AG04450 (cell line): ENCODE data around the gene MYPN. TPM values are rescaled to one million over a fixed set of nuclear protein-coding genes. Genes with fewer than 3 reads are reported as not detected.

Source experiments
- CTCF ChIA-PET: fragments of 300-600, 350-600 bp; formaldehyde crosslinking; extraction: SDS; loops from one replicate; lab custom pipeline; 2022; ENCODE audit warnings: antibody characterized with exemption, inconsistent platforms; lab: Charles Lee
- POLR2A ChIA-PET: fragments of 350-600 bp; formaldehyde crosslinking; extraction: SDS; loops from one replicate; lab custom pipeline; 2021; ENCODE audit warnings: antibody characterized with exemption, inconsistent platforms; lab: Yijun Ruan, JAX
- DNase-seq: peaks from one replicate; pipeline ENCODE4 v3.0.0-alpha.2; 2011; ENCODE audit warnings: low read depth, low spot score
- H3K27ac ChIP-seq: one replicate; pipeline ENCODE4 v1.5.1; 2012; ENCODE audit warnings: low read depth, low read length, control low read depth
- H3K27me3 ChIP-seq: one replicate; pipeline ENCODE4 v1.6.0; 2012; ENCODE audit warnings: low read length; ENCODE audit not compliant: control insufficient read depth, insufficient read depth
- H3K4me3 ChIP-seq: 2 replicates; pipeline ENCODE4 v1.5.1; 2011; ENCODE audit warnings: mild to moderate bottlenecking, low read depth, low read length, control low read depth
- H3K9me3 ChIP-seq: 2 replicates; pipeline ENCODE4 v1.5.1; 2012; ENCODE audit warnings: low read length; ENCODE audit not compliant: control insufficient read depth, insufficient read depth
- polyA plus RNA-seq: library from polyadenylated mRNA; depleted of rRNA; stranded (reverse); fragments of >200 nt; gene quantifications from 2 replicates; pipeline ENCODE4 v1.2.3, GENCODE V29; 2011
- TF ChIP-seq, protein P1 (sequence below): IDR thresholded peaks from 2 replicates; pipeline ENCODE4 v1.5.1; 2011; ENCODE audit warnings: low read depth, low read length, control low read depth, inconsistent platforms

The MYPN gene
- polyA plus RNA-seq, 1 experiment: 2.9 TPM

DNA sequence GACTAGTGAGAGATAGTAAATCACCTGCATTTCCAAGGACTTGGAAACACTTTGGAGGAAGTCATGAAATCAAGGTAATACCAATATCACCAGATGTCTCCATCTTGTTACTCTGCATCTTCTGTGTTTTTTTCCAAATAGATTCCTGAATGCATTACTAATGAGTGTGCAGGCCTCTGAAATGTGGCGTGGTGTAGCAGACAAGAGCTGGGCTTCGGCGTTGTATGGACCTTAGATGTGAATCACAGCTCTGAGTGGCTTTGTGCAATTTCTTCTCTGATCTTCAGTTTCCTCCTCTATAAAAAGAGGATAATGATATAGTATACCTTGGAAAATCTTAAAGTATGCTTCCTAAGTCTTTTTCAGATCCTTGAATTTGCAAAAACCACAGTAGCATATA lies 9.6 kb upstream of the MYPN start:
- ChIA-PET CTCF (interaction anchor here (0.8 to 2.2 kb wide), 3 partner anchors 17 to 203 kb away, joined by 5 to 6 read pairs (median 6); no protein-coding TSS in a partner anchor), POLR2A (no interaction called here)
- H3K4me3 ChIP-seq: no peak overlapping the region

DNA sequence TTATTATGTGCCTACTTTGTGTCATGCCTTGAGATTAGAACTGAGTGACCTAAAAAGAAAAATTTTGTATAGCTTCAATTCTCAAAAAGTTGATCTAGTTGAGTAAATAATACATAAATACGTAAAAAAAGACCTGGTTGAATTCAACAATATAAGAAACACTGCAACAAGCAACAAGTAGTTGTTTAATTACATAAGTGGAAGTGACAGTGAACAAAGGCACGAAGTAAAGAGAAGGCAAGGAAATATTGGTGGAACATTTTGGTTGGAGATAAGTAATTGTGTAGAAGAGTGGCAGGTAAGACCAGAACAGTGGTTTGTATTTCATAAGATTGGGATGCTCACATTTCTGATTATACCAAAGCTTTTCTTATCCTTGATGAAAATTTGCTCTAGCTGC lies 8.2 kb upstream of the MYPN start:
- no peak for DNase-seq
- CTCF ChIA-PET: interaction anchor here (2.2 to 2.3 kb wide), 2 partner anchors 55 to 201 kb away, joined by 6 to 10 read pairs; no protein-coding TSS in a partner anchor
- POLR2A ChIA-PET: no interaction called here

More for the DNA sequence above, 9.6 kb upstream of the MYPN start:
- Histone ChIP-seq H3K27me3 (no peaks in the 10 kb centered on the region), H3K9me3 (no peaks in the 10 kb centered on the region), H3K27ac (peak overlapping the region; percentile 59)
- no peak for DNase-seq
- TF ChIP-seq, protein P1, sequence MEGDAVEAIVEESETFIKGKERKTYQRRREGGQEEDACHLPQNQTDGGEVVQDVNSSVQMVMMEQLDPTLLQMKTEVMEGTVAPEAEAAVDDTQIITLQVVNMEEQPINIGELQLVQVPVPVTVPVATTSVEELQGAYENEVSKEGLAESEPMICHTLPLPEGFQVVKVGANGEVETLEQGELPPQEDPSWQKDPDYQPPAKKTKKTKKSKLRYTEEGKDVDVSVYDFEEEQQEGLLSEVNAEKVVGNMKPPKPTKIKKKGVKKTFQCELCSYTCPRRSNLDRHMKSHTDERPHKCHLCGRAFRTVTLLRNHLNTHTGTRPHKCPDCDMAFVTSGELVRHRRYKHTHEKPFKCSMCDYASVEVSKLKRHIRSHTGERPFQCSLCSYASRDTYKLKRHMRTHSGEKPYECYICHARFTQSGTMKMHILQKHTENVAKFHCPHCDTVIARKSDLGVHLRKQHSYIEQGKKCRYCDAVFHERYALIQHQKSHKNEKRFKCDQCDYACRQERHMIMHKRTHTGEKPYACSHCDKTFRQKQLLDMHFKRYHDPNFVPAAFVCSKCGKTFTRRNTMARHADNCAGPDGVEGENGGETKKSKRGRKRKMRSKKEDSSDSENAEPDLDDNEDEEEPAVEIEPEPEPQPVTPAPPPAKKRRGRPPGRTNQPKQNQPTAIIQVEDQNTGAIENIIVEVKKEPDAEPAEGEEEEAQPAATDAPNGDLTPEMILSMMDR: no peak

DNA sequence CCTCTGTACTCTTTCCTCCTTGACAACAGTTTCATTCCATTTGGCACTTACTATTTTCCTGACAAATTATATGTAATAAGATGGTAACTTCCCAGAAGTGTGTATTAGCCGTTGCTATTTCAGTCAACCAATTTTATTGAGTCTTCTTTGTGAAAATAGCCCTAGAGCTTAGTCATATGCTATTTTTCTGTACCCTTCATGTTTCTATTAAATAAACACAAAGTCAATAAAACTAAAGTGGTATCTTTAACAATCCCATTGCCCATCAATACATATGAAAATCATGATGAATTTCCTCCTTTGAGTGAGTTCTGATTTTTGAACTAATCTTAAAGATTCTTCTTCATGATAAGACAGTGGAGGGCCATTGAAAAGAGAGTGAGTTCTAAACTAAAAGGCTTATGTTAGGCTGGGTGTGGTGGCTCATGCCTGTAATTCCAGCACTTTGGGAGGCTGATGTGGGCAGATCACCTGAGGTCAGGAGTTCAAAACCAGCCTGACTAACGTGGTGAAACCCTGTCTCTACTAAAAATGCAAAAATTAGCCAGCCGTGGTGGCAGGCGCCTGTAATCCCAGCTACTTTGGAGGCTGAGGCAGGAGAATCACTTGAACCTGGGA lies 5.9 kb upstream of the MYPN start:
- CTCF ChIA-PET: interaction anchor here (1.2 kb wide), 1 partner anchor 53 kb away, joined by 6 read pairs; no protein-coding TSS in a partner anchor
- no peak for DNase-seq
- no peaks in the 10 kb centered on the region for H3K9me3 ChIP-seq
- H3K27ac ChIP-seq: no peak overlapping the region
- no peaks in the 10 kb centered on the region for H3K27me3 ChIP-seq
- TF ChIP-seq, protein P1: no peak
- POLR2A ChIA-PET: no interaction called here
- no peak overlapping the region for H3K4me3 ChIP-seq

More for the DNA sequence above, 8.2 kb upstream of the MYPN start:
- H3K9me3 ChIP-seq: no peaks in the 10 kb centered on the region
- H3K27ac ChIP-seq: no peak overlapping the region
- no peaks in the 10 kb centered on the region for H3K27me3 ChIP-seq
- no peak overlapping the region for H3K4me3 ChIP-seq
- TF ChIP-seq, protein P1: no peak

DNA sequence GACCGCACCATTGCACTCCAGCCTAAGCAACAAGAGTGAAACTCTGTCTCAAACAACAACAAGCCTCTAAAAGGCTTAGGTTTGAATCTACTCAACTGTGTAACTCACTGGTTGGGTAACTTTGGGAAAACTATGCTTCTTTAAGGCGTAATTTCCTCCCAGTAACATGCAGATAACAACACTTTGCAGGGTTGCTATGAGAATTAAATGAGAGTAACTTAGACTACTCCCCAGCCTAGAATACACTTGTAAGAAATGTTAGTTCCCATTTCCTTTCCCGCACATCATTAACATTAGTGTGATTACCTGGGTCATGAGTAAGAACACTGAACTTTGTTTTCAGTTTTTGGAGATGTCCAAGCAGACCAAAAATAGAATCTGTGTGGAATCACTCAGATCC lies 5.4 kb upstream of the MYPN start:
- Histone ChIP-seq H3K27ac (no peak overlapping the region), H3K27me3 (no peaks in the 10 kb centered on the region), H3K9me3 (no peaks in the 10 kb centered on the region), H3K4me3 (no peak overlapping the region)
- ChIA-PET CTCF (interaction anchor here (1.2 kb wide), 1 partner anchor 52 kb away, joined by 6 read pairs; no protein-coding TSS in a partner anchor), POLR2A (no interaction called here)
- no peak for DNase-seq
- TF ChIP-seq, protein P1: no peak

DNA sequence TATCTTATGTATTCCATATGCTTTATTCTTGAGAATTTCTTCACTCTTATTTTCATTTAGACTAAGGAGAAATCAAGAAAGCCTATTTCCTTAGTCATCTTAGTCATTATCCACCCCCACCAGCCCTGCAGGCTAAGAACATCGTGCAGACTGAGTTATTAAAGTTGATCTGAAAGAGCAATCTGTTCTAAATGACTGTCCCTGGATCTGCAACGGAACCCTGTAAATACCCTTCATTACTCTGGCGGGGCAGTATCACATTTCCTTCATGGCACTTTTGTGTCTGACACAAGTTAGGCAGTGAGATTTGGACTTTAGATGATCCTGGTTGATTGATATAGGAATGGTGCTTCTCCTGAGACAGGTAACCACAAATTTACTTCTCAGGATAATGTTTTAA lies 3.5 kb upstream of the MYPN start:
- Histone ChIP-seq H3K27ac (peak overlapping the region; percentile 65), H3K9me3 (no peaks in the 10 kb centered on the region), H3K4me3 (peak overlapping the region; percentile 46), H3K27me3 (no peaks in the 10 kb centered on the region)
- TF ChIP-seq, protein P1: no peak
- DNase-seq: no peak
- POLR2A ChIA-PET: no interaction called here
- CTCF ChIA-PET: no interaction called here
